Measurements from ENCODE around the gene ST8SIA4. TPM values are rescaled to one million over a fixed set of nuclear protein-coding genes. Genes with fewer than 3 reads are reported as not detected.

ST8SIA4 gene
- total RNA-seq, 1 donor from 2014 or later, result 9.4 TPM

DNA sequence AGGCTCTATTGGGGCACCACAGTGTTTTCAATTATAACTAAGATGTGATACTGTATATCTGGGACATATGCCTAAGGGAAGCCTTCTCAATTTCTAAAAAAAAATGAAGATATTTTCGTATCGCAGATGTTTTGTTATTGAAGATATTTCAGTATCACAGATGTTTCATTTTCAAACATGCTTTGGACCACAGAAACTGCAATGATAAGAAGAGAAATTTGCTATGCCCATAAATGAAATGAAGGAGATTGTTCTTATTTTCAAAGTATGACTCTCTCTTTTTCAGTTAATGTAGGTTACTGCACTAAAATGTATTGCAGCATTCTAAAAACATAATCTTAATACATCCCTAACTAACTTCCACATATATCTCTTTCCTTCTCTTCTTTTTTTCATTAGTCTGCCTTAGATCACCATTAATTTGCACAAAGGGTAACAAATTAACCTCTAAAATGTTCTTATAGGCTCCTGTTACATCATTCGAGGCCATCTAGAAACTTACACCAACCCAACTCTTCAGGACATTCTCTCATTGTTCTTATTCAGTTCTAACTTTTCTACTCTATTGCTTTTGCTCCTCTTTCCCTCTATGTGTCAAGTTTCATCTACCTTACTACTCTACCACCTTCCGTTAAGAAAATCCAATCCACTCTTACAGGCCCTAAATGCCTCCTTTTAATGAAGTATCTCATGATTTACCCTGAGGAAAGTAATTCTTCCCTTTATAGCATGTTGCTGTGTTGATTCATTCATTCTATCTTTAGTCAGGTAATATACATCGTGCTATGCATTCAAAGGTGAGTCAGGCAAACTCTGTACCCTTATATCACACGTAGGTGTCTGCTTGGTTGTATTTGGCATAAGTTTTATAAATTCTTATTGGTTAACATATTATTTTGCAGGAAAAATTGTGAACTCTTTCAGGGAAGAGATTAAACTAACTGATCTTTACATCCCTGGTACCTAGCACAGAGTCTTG, 70.5 kb downstream of the ST8SIA4 start:
- DNase-seq (ENCODE audit: low spot score), result no peak

- DNase-seq (ENCODE audit: low spot score), result no peak
Observed at GRCh38 chr5:100828898-100829356, 74.2 kb downstream of the ST8SIA4 start.

- no peak for DNase-seq (ENCODE audit: low spot score)
Observed at GRCh38 chr5:100828071-100828897, 74.8 kb downstream of the ST8SIA4 start.

- no peak for DNase-seq (ENCODE audit: low spot score)
Observed at GRCh38 chr5:100827481-100827889, 75.6 kb downstream of the ST8SIA4 start.

DNA sequence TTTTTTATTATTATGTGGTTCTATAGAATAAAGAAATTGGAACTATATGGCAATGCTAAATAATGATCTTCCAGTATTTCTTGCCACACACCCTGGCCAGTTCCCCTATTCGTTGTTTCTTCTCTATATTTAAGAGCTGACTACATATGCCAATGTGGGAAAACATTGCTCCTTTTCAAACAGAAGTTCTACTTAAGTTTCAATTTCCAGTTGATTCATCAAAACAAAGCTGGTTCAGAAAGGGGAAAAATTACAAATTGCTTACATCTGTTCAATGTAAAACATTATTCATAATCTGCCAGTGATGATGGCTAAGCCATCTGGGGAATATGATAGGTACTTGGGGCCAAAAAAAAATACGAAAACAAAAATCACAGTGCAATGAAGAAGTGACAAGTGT, 76.9 kb downstream of the ST8SIA4 start:
- no peak for DNase-seq (ENCODE audit: low spot score)

DNA sequence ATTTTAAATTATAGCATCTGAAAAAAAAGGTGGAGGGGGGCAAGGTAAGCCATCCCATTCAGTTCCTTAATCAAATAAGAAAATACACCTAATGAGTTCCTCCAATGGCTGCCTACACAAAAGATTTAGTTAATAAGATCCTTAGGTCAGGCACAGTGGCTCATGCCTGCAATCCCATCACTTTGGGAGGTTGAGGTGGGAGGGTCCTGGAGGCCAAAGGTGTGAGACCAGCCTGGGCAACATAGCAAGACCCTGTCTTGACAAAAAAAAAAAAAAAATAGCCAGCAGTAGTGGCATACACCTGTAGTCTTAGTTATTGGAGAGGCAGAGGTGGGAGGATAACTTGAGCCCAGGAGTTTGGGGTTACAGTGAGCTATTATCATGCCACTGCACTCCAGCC, 78.4 kb downstream of the ST8SIA4 start:
- DNase-seq (ENCODE audit: low spot score), result no peak

DNA sequence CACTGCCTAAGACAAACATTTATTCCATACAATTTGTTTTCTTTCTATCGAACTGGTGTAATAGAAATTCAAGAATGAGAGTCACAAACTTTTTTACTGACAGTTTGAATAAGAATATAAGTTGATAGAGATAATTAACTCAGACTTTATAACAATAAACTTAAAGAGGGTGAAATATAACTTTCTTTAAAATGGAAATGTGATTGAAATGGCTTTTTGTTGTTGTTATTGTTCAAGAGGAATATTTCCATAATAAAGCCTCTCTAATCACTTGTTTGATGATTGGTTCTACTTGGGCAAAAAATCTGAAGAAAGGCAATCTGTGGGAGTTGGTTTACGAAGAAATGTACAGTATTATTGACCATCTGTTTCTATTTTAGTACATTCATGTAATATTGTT, 79.3 kb downstream of the ST8SIA4 start:
- DNase-seq (ENCODE audit: low spot score), result no peak

GRCh38 chr5:100821751-100822150, 81.3 kb downstream of the ST8SIA4 start:
- DNase-seq (ENCODE audit: low spot score), result no peak

- DNase-seq (ENCODE audit: low spot score), result no peak
Observed at GRCh38 chr5:100818340-100818739, 84.7 kb downstream of the ST8SIA4 start.

DNA sequence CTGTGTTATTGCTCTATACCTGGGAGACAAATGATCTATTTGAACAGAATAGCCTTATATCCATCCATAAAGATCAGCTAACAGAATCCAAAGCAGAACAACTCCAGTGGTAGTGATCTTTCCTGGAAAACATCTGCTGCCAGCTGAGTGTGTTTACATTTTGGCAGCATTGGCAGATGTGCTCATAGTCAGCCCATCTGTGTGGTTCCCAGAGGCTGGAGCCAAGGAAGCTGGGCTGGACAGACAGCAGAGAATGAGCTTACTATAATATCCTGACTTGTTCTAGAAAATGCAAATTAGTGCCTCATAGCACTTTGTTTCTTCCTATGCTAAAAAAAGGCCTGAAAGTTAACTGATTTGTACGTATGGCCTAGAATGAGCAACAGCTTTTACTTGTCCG, 99.7 kb downstream of the ST8SIA4 start:
- no peak for DNase-seq (ENCODE audit: low spot score)

DNA sequence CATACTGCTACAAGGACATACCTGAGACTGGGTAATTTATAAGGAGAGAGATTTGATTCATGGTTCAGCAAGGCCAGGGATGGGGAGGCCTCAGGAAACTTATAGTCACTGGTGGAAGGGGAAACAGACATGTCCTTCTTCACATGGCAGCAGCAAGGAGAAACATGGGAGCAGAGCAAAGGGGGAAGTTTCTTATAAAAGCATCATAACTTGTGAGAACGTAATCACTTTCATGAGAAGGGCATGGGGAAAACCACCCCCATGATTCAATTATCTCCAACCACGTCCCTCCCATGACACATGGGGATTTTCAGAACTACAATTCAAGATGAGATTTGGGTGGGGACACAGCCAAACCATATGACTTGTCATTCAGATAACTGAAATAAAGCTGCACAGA, 100.9 kb downstream of the ST8SIA4 start:
- no peak for DNase-seq (ENCODE audit: low spot score)

- DNase-seq (ENCODE audit: low spot score), result no peak
Observed at GRCh38 chr5:100800562-100800961, 102.5 kb downstream of the ST8SIA4 start.

DNA sequence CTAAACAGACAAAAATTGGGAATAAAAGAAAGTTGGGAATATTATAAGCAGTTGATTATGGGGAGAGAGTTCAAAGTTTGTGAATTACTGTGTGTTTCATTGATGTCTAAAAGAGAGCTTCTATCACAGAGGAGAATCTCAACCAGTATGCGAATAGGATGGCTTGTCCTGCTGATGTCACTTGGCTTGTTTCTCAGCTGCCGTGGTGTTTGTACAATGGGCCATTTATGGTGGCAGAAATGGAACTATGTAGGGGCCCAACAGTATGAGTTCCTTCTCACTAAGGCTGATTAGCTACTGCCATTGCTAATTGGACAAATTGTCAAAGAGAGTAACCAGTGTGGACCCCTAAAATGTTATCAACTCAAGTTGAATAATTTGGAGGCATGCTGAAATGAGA, 103.9 kb downstream of the ST8SIA4 start:
- no peak for DNase-seq (ENCODE audit: low spot score)

DNA sequence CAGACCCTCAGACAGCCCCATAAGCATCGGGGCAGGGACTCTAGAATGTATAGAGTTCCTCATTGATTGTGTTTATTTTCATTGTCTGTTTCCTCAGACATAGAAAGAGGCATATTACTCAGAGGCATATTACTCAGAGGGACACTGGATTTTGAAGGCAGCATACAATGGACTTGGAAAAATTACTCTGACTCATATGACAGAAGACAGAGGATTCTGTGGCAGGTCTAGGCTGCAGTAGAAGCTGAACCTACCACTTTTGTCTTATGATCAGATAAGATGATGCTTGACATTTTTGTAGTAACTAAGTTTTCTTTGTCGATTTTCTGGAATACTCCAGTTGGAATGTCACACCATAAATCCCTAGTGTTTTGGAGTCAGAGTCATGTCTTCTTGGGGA, 105.2 kb downstream of the ST8SIA4 start:
- no peak for DNase-seq (ENCODE audit: low spot score)

GRCh38 chr5:100796851-100797250, 106.2 kb downstream of the ST8SIA4 start:
- DNase-seq (ENCODE audit: low spot score), result no peak

- no peak for DNase-seq (ENCODE audit: low spot score)
Observed at GRCh38 chr5:100794844-100795243, 108.2 kb downstream of the ST8SIA4 start.

- no peak for DNase-seq (ENCODE audit: low spot score)
Observed at GRCh38 chr5:100794218-100794617, 108.9 kb downstream of the ST8SIA4 start.

- no peak for DNase-seq (ENCODE audit: low spot score)
Observed at GRCh38 chr5:100792781-100793180, 110.3 kb downstream of the ST8SIA4 start.

GRCh38 chr5:100791391-100791790, 111.7 kb downstream of the ST8SIA4 start:
- no peak for DNase-seq (ENCODE audit: low spot score)

DNA sequence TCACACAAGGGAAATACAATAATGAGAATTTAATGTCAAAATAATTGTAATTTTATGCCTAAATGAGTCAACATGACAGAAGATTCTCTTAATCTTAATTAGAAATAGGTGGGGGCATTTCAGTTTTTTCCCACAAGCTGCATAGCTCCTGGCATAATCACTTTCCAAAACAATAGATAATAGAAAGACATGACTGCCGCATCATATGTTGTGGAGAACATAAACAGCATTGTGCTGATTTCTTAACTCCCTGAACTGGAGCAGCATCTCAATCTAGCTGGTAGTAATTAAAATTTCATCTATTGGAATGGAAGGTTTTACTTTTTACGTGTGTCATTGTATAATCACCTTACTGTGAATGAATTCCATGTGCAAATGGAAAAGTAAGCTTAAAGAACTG, 112.1 kb downstream of the ST8SIA4 start:
- DNase-seq (ENCODE audit: low spot score), result no peak

DNA sequence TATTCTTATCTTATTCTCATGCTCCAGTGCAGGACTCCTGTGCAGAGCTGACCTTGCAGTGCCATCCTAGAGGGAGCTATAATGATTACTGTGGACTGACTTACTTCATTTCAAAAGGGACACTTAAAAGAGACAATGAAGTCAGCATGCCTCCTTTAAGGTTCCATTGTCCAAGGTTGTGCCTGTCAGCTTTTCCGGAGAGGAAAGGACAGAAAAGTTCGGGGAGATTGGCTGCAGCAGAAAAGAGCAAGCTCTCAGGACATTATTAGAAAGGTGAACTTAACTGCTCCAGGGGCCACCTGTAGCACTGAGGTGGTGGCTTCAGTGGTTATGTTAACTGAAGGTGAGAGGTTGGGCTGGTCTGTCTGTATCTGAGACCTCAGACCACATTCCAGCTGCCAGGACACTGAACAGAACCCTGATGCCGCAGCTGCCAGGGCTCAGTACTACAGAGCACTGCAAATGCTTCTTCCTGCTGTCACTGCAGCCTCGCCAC, 112.9 kb downstream of the ST8SIA4 start:
- no peak for DNase-seq (ENCODE audit: low spot score)

- DNase-seq (ENCODE audit: low spot score), result no peak
Observed at GRCh38 chr5:100789694-100790093, 113.4 kb downstream of the ST8SIA4 start.
